ENCODE data around the gene PRKCSH.

PRKCSH gene

DNA sequence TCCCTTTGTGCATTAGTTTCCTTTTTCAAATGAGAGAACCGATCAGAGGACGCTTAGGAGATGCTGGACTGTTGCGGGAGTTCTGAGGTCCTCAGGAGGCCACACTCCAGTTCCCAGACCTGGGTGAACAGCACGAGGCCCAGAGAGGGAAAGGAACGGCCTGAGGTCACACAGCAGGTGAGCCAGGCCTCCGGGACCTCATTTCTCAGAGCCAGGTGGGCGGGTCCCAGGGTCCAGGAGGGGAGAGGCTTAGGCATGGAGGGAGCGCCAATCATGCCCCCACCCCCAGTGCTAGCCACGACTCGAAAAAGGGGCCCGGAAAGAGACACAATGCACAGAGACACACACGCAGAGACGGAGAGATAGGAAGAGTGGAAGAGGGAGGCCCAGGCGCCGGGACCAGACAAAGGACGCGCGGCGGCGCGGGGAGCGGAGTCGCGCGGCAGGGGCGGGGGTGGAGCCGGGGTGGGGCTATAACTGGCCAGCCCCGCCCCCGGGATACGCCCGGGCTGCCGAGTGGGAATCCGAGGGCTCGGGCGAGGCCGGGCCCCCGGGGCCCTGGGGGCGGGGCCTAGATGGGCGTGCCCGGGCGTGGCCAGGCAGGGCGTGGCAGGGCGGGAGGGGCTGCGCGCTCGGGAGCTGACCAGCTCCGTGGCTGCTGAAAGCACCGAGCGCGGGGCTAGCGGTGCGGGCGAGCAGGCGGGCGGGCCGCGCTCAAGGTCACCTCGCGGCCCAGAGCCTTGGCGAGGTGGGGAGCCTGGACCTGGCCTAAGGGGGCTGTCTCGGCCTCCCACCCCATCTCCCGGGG lies 43.9 kb downstream of the PRKCSH start:
- DNase-seq, result peak in 1 of 2 experiments; percentile 36

DNA sequence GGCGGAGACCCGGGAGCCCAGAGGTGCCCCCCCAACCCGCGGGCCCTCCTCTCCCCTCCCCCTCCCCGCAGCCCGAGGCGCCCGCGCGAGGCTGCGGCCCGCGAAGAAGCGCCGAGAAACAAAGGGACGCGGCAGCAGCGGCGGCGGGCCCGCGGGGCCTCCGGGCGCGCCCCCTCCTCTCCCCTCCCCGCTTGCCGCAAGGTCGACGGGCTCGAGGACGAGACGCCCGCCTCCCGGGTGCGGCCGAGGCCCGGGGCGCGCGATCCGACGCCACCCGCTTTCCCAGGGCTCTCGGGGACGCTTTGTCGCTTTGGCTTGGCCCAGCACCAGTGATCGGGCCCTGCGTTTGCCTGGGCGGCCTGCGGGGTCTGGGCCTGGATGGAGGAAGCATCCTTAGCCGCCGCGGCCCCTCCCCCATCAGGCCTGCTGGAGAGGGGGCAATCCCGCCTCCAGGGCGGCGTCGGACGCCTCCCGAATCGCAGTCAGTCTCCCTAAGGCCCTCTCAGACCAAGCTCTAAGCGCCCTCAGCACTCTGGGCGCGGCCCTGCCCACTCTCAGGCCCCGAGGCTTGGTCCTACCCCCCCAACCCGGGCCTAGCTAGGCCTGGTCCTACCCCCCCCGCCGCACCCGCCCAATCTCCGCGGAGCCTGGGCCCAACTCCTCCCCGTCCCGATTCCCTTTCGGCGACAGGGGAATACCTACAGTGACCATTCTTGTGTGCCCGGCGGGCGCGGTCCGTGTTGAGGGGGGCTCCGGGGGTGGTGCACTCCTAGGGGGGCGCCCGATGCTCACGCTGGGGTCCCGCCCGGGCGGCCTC lies 44.7 kb downstream of the PRKCSH start:
- DNase-seq, result peak in 1 of 2 experiments; percentile 58

DNA sequence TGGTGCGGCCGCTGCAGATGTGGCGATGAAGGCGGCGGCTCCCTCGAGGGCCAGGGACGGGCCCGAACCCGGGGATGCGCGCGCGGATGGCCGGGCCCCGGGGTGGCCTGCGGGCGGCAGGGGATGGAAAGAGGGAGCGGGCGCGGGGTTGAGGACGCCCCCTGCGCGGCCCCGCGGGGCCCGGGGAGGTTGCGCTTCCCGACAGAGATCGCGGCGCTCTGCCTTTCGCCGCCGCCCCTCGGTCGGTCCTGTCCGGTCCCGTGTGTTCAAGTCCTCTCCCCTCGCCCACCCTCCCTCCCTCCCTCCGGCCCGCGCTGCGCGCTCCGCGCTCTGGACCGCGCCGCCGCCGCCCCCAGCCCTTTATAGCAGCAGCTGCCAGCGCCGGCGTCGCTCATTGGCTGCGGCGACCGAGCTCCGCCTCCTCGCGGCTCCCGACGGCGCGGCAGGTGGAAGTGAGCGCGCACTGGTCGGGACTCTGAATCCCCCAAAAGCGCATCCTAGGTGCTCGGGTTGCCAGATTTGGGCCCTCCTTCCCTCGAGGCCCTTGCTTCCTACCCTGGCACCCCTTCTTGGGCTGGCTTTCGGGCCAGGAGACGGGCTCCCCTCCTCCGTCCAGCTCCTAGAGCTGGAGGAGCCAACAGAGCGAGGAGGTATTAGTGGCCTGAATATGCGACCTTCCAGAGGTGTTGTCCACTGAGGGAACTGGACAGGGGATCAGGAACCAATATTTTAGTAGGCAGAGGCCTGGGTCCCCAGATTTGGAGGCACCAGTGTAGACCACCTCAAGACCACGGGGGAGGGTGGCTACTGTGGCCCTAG lies 45.5 kb downstream of the PRKCSH start, which contains the start of gene ELAVL3:
ELAVL3 (minus strand) TSS at position 332 of the 819 bp plus-strand sequence. CDS start 438 bp downstream, outside the sequence.
- DNase-seq, result peak; percentile 60 to 78

DNA sequence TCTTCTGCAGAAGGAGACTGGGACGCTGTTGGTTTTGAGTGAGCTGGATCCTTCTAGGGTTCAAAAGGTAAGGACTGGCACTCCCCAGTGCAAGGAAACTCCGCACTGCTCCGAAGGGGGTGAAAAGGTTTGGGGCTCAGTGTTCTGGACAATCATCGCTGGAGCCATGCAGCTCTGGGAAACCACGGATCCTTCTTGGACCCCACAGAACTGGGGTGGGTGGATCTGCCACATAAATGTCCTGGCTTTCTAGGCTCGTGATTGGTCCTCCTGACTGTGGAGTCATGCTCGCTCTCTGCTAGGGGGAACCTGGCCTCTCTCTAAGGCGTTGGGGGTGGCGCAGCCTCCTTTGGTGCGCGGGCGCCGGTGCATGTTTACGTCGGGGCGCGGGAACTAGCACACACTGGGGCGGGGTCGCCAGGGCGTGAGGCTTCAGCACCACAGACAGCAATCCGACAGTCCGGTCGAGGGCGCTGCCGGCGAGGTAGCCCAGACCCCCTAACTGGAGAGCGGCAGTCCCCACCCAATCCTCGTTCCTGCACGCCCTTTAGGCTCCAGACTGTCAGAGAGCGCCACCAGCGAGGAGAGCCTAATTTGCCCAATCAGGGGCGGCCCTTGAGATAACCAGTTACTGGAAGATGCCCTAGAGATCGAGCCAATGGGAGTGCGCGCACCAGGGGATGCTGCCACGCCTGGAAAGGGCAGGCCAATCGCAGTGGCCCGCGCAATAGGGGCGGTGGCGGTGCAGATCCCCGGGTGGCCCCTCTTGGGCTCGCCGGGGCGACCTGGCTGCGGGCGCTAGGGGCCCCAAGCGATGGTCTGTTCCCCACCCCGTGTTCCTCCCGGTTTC lies 46.3 kb downstream of the PRKCSH start:
- DNase-seq, result peak; percentile 99

DNA sequence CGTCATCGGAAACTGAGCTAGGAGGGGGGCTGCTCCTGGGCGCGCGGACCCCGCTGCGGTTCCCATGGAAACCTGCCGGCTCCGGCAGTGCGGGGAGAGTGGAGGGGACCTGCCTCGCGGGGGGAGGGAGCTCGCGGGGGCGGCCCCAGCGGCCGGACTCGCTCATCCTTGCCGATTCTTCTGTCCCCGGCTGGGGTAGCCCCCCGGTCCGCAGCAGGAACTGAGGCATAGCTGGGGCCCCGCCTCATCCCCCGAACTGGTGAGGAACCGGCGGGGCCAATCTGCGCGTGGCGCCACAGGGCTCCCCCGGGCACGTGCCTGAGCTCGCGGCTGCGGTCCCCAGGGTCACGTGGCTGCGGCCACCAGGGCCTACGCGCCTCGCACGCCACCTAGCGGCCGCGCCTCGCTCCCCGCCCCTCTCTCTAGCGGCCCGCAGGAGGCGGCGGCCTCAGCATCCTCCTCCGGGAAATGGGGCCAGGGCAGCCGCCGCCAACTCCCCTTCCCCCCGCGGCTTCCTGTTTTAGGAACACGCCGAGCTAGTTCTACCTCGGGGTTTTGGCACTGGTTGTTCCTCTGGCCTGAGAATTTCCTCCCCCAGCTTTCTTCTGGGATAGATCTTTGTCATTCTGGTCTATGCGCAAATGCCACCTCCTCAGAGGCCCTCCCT lies 47.1 kb downstream of the PRKCSH start:
- DNase-seq, result peak; percentile 84 to 89

DNA sequence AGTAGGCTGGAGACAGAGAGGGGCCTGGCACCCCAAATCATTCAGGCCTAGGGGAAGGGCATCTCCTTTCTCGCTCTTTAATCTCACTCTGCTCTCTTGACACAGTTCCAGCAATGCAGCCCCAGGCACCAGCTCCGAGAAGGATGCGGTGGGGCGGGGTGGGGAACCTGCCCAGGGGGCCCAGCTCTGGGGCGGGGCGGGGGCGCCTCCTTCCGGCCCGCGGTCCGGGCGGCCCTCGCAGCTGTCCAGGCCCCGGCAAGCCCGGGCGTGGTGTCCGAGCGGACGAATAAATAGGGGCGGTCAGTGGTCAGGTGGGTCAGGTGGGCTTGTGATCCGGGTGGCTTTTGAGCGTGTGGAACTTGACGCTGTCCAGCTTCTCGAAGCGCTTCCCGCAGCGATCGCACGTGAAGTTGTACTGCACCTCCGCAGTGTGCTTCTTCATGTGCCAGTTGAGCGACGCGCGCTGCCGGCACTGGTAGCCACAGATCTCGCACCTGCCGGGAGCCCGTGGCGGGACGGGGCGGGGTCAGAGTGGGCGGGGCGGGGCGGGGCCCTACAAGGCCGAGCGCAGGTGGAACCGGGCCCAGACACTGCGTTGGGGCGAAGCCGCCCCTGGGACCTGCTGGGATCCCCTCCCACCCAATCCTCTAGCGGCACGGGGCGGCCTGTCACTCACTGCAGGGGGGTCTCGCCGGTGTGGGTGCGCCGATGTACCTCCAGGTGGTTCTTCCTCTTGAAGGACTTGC lies 48.1 kb downstream of the PRKCSH start:
- DNase-seq, result no peak

DNA sequence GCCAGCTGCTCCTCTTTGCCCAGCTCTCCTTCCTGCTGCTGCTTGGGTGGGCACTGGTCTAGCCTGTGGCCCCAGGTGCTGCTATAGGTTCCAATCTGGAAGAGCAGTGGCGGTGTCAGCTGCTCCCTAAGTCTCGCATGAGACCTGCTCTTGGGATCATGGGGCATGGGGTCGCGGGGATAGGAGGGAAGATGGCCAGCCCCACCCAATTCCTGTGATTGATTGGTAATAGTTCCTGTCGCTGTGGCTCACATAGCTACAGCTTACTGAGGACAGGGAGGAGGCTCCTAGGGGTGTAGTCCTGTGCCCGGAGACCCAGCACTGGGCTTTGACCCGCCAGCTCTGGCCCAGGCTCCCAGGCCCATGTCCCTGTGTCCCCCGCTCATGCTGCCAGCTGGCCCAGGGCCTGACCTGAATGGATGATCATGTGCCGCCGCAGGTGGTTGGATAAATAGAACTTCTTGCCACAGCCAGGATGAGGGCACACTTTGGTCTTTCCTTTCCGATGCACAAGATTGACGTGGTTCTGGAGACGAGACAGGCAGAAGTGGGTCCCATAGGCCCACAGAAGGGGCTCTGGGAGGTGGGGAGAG lies 49.9 kb downstream of the PRKCSH start:
- no peak for DNase-seq

DNA sequence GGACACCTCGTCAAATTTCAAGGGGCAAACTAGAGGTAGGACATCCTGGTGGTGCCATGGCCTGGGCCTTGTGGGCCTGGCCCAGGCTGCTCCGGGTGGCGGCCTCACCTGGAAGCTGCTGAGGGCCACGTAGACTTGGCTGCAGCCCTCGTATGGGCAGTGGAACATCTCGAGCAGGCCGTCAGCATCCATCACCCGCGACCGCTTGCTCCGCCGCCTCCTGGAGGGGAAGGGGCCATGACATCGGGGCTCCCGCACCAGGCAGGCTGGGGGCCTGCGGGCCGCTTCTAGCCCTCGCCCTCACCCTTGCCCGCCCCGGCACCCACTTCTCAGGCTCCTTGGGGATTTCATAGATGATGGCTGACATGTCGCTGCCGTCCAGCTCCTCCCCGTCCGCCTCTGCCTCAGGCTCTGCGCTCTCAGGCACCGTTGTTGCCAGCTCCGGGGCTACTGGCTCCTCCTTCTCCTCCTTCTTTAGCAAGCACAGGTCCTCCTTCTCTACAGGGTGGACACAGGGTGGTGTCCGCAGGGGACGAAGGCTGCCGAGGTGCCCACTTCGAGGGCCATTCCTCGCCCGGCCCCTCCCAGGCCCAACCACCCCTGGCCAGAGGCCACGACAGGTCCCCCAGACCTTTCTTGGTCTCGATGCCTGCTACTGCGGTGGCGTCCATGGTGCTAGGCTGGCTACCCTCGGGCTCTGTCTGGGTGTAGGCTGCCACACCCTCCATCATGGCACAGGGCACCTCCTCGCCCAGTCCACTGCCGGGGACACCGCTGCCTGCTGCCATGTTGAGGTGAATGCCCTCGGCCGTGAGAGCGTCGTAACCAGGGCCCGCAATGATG lies 51.4 kb downstream of the PRKCSH start:
- no peak for DNase-seq

DNA sequence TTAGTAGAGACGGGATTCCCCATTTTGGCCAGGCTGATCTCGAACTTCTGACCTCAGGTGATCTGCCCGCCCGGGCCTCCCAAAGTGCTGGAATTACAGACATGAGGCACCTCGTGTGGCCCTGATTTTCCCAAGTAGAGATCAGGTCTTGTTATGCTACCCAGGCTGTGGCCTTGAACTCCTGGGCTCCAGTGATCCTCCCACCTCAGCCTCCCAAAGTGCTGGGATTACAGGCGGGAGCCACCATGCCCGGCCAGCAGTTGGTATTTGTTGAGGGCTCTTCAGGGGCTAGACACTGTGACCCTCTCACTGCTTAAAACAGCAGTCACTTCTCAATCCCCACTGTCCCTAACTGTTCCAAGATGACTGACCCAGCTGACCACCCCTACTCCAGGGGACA lies 53.9 kb downstream of the PRKCSH start:
- no peak for DNase-seq

DNA sequence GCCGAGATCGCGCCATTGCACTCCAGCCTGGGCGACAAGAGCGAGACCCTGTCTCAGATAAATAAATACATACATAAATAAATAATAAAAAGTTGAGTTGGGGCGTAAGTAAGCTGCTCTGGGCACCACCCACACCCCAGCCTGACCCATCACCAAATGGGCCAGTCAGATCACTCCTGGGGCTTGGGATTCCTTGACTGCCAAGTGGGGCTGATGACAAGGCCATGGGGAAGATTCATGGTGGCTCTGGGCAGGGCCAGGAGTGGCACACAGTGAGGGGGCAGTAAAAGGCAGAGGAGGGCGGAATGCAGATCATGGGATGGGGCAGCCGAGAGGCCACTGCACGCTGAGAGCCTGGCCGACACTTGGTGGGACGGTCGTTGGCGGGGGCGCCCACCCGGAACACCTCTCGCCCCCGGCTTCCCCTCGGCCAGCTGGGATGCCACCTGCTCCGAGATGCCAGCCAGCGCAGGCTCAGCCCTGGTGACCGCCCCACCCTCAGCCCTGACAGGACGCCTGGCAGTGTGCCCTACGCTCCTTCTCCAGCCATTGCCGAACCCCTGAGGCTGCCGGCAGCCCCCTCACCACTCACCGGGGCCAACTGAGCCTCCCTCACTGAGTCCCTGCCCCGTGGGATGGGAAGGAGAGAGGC lies 59.3 kb downstream of the PRKCSH start:
- DNase-seq, result peak in 1 of 2 experiments; percentile 28

DNA sequence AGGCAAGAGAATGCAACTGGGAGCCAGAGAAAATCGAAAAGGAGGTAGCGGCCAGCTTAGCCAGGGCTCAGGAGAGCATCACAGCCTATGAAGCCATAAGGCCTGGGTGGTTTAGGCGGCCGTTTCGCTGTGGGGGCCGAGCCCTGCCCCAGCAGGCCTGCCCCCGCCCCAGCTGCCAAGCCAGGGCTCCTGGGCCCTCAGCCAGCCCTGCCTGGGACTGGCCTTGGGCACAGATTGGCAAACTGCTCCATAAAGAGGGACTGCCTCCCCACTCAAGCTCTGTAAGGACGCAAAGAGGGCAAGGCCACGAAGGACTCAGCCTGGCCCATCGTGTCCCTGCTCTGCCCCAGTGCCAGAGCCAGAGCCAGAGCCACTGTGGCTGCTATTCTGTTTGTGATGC lies 60.0 kb downstream of the PRKCSH start:
- DNase-seq, result peak in 1 of 2 experiments; percentile 26

DNA sequence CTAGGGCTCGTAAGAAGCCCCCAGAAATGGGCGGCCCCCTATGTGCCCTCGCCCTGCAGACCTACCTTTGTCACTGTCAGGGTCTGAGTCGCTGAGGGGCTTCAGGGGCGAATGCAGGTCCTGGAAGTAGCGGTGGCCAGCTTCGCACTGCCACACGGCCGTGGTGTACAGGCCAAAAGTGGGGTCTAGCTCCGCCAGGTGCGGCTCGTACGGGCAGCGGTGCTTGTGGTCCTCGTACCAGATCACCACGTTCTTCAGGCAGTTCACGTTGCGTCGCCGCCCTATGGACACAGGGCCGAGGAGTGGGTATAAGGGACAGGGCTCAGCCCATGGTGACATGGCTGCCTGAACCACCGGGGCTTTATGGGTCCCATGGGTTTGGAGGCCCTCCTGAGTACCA lies 60.5 kb downstream of the PRKCSH start:
- no peak for DNase-seq

DNA sequence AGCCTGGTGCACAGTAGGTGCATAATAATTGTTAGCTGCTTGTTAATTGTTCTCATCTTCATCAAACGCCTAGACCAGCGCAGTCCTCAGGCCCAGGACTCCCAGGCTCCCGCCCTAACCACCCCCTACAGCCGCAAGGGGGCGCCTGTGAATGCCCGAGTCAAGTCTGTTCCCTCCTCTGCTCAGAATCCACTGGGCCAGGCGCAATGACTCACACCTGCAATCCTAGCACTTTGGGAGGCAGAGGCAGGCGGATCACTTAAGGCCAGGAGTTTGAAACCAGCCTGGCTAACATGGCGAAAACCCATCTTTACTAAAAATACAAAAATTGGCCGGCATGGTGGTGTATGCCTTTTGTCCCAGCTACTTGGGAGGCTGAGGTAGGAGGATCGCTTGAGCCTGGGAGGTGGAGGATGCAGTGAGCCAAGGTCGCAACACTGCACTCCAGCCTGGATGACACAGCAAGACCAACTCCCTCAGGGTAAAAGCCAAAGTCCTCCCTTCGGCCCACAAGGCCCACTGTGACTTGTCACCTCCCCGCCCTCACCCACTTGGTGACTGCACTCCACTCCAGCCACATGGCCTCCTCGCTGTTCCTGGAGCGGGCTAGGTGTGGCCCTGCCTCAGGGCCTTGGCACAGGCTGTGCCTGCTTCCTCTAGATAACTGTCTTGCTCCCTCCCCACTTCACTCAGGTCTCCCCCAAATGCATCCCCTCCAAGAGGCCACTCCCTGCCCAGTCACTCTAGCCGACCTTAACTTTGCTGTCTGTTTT lies 61.1 kb downstream of the PRKCSH start:
- peak in 1 of 2 experiments; percentile 54 for DNase-seq

DNA sequence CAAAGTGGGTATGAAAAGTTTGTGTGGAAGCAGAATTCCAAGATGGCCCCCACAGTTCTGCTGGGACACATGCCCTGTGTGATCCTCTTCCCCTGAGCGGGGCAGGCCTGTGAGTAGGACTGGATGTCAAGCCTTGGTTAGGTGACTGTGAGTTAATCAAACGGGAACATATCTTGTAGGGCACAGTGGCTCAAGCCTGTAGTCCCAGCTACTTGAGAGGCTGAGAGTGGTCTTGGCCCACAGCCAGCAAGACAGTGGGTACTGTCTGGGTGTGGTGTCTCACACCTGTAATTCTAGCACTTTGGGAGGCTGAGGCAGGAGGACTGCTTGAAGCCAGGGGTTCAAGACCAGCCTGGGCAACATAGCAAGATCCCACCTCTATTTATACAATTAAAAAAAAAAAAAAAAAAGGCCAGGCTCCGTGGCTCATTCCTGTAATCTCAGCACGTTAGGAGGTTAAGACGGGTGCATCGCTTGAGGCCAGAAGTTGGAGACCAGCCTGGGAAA lies 63.8 kb downstream of the PRKCSH start:
- DNase-seq, result peak in 1 of 2 experiments; percentile 6

DNA sequence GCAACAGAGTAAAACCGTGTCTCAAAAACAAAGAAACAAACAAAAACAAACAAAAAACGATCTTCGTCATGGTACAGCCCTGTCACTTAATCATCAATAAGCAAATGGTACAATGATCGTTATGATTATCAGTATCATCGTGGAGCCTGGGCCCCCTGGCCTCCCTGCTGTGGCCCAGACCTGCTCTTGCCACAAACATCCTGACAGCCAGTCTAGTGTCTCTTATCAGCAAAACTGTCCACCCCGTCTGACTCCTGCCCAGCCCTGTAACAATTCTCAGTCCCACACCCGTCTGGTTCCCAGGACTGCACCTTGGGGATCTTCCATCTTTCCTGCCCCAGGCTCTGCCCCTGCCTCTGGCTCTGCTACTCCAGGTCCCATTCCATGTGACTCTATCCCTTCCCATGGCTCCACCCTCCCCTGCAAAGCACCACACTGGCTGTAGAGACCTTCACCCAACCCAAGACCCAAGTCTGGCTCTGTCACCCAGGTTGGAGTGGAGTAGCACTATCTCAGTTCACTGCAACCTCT lies 64.5 kb downstream of the PRKCSH start:
- DNase-seq, result no peak
